ENCODE results near the gene PLA2G2C.

PLA2G2C gene, protein sequence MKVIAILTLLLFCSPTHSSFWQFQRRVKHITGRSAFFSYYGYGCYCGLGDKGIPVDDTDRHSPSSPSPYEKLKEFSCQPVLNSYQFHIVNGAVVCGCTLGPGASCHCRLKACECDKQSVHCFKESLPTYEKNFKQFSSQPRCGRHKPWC

DNA sequence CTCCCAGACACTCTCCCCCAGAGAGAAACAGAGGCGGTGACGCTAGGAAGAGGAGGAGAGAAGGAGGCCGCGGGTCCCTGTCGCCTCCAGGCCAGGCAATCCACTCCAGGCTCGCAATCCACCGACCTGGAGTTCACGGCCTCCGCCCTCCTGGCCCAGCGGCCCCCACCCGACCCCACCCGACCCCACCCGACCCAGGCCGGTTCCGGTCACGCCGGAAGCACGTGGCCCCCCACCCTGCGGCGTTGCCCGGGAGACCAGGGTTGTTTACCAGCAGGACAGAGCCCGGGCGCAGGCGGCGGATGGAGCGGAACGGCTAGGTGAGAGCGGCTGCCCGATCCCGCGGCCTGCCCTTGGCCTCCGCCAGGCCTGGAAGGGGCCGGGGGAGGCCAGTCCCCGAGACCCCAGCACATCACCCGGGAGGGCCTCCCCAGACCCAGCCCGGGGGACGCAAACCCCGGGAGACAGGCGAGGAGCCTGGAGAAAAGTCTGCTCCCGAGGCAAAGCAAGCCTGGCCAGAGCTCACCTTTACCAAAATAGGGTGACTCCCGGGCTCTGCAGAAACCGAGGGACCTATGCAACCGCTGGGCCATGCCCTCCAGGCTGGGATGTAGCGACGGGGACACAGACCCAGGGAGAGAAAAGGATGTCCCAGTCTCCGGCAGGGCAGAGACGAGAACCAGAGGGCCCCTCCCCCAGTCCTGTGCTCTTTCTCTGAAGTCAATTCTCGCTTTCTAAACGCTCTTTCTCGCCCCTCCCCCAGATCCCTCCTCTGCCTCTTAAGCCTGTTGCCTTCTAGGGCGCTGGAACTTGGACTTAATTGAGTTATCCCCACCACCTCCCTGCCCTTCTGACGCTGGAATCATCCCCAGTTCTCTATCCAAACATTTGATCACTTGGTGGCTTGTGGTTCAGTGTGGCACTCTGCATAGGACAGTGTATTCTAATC, at the start of gene PLA2G2C, which contains the start of gene UBXN10:
TSS of gene PLA2G2C (minus strand) at position 685 of the 949 bp plus-strand sequence. CDS start 9,155 bp downstream, outside the sequence.
TSS of gene UBXN10 (plus strand) at position 263 of the 949 bp plus-strand sequence. CDS start 4,466 bp downstream, outside the sequence.
- H3K9me3 ChIP-seq (replicated peaks; ENCODE audit: insufficient read depth, low read length): no peaks in the 10 kb centered on the region
- DNase-seq: no peak
- H3K9ac ChIP-seq (ENCODE audit: low read length): no peak within 1 kb of the TSS
- TF ChIP-seq, protein P1, sequence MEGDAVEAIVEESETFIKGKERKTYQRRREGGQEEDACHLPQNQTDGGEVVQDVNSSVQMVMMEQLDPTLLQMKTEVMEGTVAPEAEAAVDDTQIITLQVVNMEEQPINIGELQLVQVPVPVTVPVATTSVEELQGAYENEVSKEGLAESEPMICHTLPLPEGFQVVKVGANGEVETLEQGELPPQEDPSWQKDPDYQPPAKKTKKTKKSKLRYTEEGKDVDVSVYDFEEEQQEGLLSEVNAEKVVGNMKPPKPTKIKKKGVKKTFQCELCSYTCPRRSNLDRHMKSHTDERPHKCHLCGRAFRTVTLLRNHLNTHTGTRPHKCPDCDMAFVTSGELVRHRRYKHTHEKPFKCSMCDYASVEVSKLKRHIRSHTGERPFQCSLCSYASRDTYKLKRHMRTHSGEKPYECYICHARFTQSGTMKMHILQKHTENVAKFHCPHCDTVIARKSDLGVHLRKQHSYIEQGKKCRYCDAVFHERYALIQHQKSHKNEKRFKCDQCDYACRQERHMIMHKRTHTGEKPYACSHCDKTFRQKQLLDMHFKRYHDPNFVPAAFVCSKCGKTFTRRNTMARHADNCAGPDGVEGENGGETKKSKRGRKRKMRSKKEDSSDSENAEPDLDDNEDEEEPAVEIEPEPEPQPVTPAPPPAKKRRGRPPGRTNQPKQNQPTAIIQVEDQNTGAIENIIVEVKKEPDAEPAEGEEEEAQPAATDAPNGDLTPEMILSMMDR (IDR thresholded peaks at IDR 0.05; ENCODE audit: low read length): no peak
- no peak for TF ChIP-seq EZH2phosphoT487 (IDR thresholded peaks at IDR 0.05; ENCODE audit: low read length)
- TF ChIP-seq EZH2 (optimal IDR thresholded peaks at IDR 0.05; ENCODE audit: low read depth, low read length): no peak
- H3K79me2 ChIP-seq (ENCODE audit: low read length): no peaks in the 10 kb centered on the region
- H3K9me2 ChIP-seq (replicated peaks; ENCODE audit: insufficient read depth, low read length): no peaks in the 10 kb centered on the region
- H3K27ac ChIP-seq (ENCODE audit: low read length): no peak within 1 kb of the TSS
- H3K4me3 ChIP-seq (ENCODE audit: low read length): no peak within 1 kb of the TSS
- H3K27me3 ChIP-seq (replicated peaks; ENCODE audit: insufficient read depth, low read length): peaks cover 96% of the 10 kb centered on the region
- no peaks in the 10 kb centered on the region for H3K4me1 ChIP-seq (ENCODE audit: low read length)
- H3F3A ChIP-seq (ENCODE audit: insufficient read depth, low read length): no peaks in the 10 kb centered on the region
- H2AFZ ChIP-seq (ENCODE audit: low read length): no peak within 1 kb of the TSS
- H3K36me3 ChIP-seq (replicated peaks; ENCODE audit: insufficient read depth, low read length): no peaks in the 10 kb centered on the region
- no peaks in the 10 kb centered on the region for H4K20me1 ChIP-seq (ENCODE audit: insufficient read depth, low read length)
- H3K4me2 ChIP-seq (ENCODE audit: low read depth, low read length): no peak within 1 kb of the TSS

GRCh38 chr1:20234788-20235535, 48.6 kb upstream of the PLA2G2C start:
- peaks cover 97% of the 10 kb centered on the region for H3K27me3 ChIP-seq (replicated peaks; ENCODE audit: insufficient read depth, low read length)
- no peak overlapping the region for H2AFZ ChIP-seq (ENCODE audit: low read length)
- TF ChIP-seq EZH2phosphoT487 (IDR thresholded peaks at IDR 0.05; ENCODE audit: low read length) (no peak), EZH2 (optimal IDR thresholded peaks at IDR 0.05; ENCODE audit: low read depth, low read length) (no peak)
- TF ChIP-seq, protein P1 (IDR thresholded peaks at IDR 0.05; ENCODE audit: low read length): no peak
- no peaks in the 10 kb centered on the region for H3F3A ChIP-seq (ENCODE audit: insufficient read depth, low read length)
- no peak overlapping the region for H3K27ac ChIP-seq (ENCODE audit: low read length)
- no peaks in the 10 kb centered on the region for H3K4me1 ChIP-seq (ENCODE audit: low read length)
- no peaks in the 10 kb centered on the region for H3K9me3 ChIP-seq (replicated peaks; ENCODE audit: insufficient read depth, low read length)
- H3K4me2 ChIP-seq (ENCODE audit: low read depth, low read length): no peak overlapping the region
- H3K9me2 ChIP-seq (replicated peaks; ENCODE audit: insufficient read depth, low read length): no peaks in the 10 kb centered on the region
- no peaks in the 10 kb centered on the region for H3K79me2 ChIP-seq (ENCODE audit: low read length)
- no peaks in the 10 kb centered on the region for H4K20me1 ChIP-seq (ENCODE audit: insufficient read depth, low read length)
- H3K9ac ChIP-seq (ENCODE audit: low read length): no peak overlapping the region
- H3K36me3 ChIP-seq (replicated peaks; ENCODE audit: insufficient read depth, low read length): no peaks in the 10 kb centered on the region
- no peak overlapping the region for H3K4me3 ChIP-seq (ENCODE audit: low read length)
- DNase-seq: no peak

- Histone ChIP-seq H3K27ac (ENCODE audit: low read length) (no peak overlapping the region), H4K20me1 (ENCODE audit: insufficient read depth, low read length) (no peaks in the 10 kb centered on the region), H2AFZ (ENCODE audit: low read length) (no peak overlapping the region), H3K4me3 (ENCODE audit: low read length) (no peak overlapping the region), H3K4me2 (ENCODE audit: low read depth, low read length) (no peak overlapping the region), H3K79me2 (ENCODE audit: low read length) (no peaks in the 10 kb centered on the region), H3K36me3 (replicated peaks; ENCODE audit: insufficient read depth, low read length) (no peaks in the 10 kb centered on the region), H3K9me3 (replicated peaks; ENCODE audit: insufficient read depth, low read length) (no peaks in the 10 kb centered on the region), H3F3A (ENCODE audit: insufficient read depth, low read length) (no peaks in the 10 kb centered on the region), H3K9me2 (replicated peaks; ENCODE audit: insufficient read depth, low read length) (no peaks in the 10 kb centered on the region), H3K4me1 (ENCODE audit: low read length) (no peaks in the 10 kb centered on the region), H3K27me3 (replicated peaks; ENCODE audit: insufficient read depth, low read length) (peaks cover 98% of the 10 kb centered on the region), H3K9ac (ENCODE audit: low read length) (no peak overlapping the region)
- no peak for DNase-seq
- TF ChIP-seq EZH2 (optimal IDR thresholded peaks at IDR 0.05; ENCODE audit: low read depth, low read length): no peak
- no peak for TF ChIP-seq EZH2phosphoT487 (IDR thresholded peaks at IDR 0.05; ENCODE audit: low read length)
- TF ChIP-seq, protein P1 (IDR thresholded peaks at IDR 0.05; ENCODE audit: low read length): no peak
These were observed 47.5 kb upstream of the PLA2G2C start for GRCh38 chr1:20233866-20234265.
